Activated CD8-positive, alpha-beta T cell treated with anti-CD3 and anti-CD28 coated beads for 36 hours (primary cell): ENCODE results near the gene HOXD11. TPM values are rescaled to one million over a fixed set of nuclear protein-coding genes. Genes with fewer than 3 reads are reported as not detected.
A peak's percentile ranks its signal among the peaks of the same experiment; 100 is the strongest.

ENCODE experiments used
- ATAC-seq: fragments of 200-7000 bp; cut with Tn5 transposase; one replicate; pipeline ENCODE4 v1.10.0; 2021; ENCODE audit warnings: mild to moderate bottlenecking, moderate library complexity
- CTCF ChIA-PET: fragments of 350-600 bp; sonication (Branson Sonifier 250); formaldehyde crosslinking; loops from one replicate; lab custom pipeline; 2021; ENCODE audit warnings: antibody characterized with exemption; lab: Charles Lee
- POLR2A ChIA-PET: fragments of 350-600 bp; sonication (Branson Sonifier 250); formaldehyde crosslinking; loops from one replicate; lab custom pipeline; 2021; ENCODE audit warnings: antibody characterized with exemption; lab: Charles Lee
- DNase-seq: peaks from one replicate; pipeline ENCODE4 v3.0.0-alpha.2; 2020
- H3K27ac Mint-ChIP-seq: one replicate; pipeline ENCODE4 v1.8.0; 2021; ENCODE audit warnings: mild to moderate bottlenecking, mixed read lengths
- H3K27me3 Mint-ChIP-seq: one replicate; pipeline ENCODE4 v1.8.0; 2021; ENCODE audit warnings: mixed read lengths
- H3K36me3 Mint-ChIP-seq: one replicate; pipeline ENCODE4 v1.8.0; 2021; ENCODE audit warnings: low read depth, mixed read lengths
- H3K4me1 Mint-ChIP-seq: one replicate; pipeline ENCODE4 v1.8.0; 2021; ENCODE audit warnings: low read depth, mixed read lengths
- H3K4me3 Mint-ChIP-seq: one replicate; pipeline ENCODE4 v1.8.0; 2021; ENCODE audit warnings: mild to moderate bottlenecking, moderate library complexity, mixed read lengths
- H3K9me3 Mint-ChIP-seq: one replicate; pipeline ENCODE4 v1.8.0; 2021; ENCODE audit warnings: mixed read lengths
- intact Hi-C: fragments of 100-400 bp; cut with micrococcal nuclease; formaldehyde crosslinking; loops from one replicate; pipeline ENCODE4 v1.10.0; 2022
- total RNA-seq, 2 experiments: library from RNA; stranded (reverse); gene quantifications; one replicate each; pipeline ENCODE4 v1.2.3, GENCODE V29; 2021
- TF ChIP-seq, protein P1 (sequence below): fragments of 200-600 bp; IDR thresholded peaks from one replicate; pipeline ENCODE4 v1.8.0; 2022; ENCODE audit warnings: antibody characterized with exemption, mild to moderate bottlenecking

Gene HOXD11
- total RNA-seq, 2 experiments from 2014 or later: not detected

DNA sequence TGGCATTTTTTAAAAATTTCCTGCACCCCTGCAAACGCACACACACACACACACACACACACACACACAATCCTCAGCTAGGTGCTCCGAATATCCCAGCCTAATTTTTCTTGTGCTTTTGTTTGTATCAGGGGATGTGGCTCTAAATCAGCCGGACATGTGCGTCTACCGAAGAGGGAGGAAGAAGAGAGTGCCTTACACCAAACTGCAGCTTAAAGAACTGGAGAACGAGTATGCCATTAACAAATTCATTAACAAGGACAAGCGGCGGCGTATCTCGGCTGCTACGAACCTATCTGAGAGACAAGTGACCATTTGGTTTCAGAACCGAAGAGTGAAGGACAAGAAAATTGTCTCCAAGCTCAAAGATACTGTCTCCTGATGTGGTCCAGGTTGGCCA lies 12.7 kb upstream of the HOXD11 start:
- intact Hi-C loops: no loop called here
- H3K27me3 Mint-ChIP-seq: peaks cover 85% of the 10 kb centered on the region
- H3K36me3 Mint-ChIP-seq: peaks cover 3% of the 10 kb centered on the region
- TF ChIP-seq, protein P1, sequence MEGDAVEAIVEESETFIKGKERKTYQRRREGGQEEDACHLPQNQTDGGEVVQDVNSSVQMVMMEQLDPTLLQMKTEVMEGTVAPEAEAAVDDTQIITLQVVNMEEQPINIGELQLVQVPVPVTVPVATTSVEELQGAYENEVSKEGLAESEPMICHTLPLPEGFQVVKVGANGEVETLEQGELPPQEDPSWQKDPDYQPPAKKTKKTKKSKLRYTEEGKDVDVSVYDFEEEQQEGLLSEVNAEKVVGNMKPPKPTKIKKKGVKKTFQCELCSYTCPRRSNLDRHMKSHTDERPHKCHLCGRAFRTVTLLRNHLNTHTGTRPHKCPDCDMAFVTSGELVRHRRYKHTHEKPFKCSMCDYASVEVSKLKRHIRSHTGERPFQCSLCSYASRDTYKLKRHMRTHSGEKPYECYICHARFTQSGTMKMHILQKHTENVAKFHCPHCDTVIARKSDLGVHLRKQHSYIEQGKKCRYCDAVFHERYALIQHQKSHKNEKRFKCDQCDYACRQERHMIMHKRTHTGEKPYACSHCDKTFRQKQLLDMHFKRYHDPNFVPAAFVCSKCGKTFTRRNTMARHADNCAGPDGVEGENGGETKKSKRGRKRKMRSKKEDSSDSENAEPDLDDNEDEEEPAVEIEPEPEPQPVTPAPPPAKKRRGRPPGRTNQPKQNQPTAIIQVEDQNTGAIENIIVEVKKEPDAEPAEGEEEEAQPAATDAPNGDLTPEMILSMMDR: no peak
- H3K4me1 Mint-ChIP-seq: peaks cover 19% of the 10 kb centered on the region
- ChIA-PET CTCF (interaction anchor here (1.0 to 6.1 kb wide), 5 partner anchors 9 to 843 kb away, joined by 3 to 94 read pairs (median 8); no protein-coding TSS in a partner anchor), POLR2A (no interaction called here)
- ATAC-seq (no peak), DNase-seq (no peak)
- no peak overlapping the region for H3K27ac Mint-ChIP-seq
- no peaks in the 10 kb centered on the region for H3K9me3 Mint-ChIP-seq
- no peak overlapping the region for H3K4me3 Mint-ChIP-seq

DNA sequence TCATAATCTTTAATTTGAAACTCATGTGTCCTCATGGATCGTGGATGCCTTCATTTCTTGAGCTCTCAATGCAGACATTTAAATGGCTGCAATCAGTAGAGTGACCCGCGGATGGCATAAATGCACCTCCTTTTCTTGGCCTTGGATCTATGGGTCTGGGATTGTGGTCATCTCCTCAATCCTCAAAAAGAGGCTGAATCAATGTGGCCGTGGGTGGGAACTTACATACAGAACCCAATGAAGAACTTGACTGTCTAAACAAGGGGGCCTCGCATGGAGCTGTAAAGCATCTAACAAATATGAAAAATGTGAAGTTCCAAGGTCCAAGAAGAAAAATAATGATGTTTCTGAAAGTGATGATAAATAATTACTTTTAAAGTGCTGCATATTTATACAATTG lies 11.7 kb upstream of the HOXD11 start:
- no peak for DNase-seq
- Mint-ChIP-seq H3K27ac (no peak overlapping the region), H3K9me3 (no peaks in the 10 kb centered on the region), H3K36me3 (peaks cover 3% of the 10 kb centered on the region), H3K4me3 (no peak overlapping the region), H3K4me1 (peaks cover 19% of the 10 kb centered on the region), H3K27me3 (peaks cover 82% of the 10 kb centered on the region)
- no peak for ATAC-seq
- TF ChIP-seq, protein P1: no peak
- CTCF ChIA-PET: interaction anchor here (0.9 to 6.1 kb wide), 15 partner anchors 8 to 844 kb away, joined by 3 to 94 read pairs (median 4); partner anchors contain the start of gene HOXD4
- intact Hi-C loops: loop anchor here (5.0 kb wide), 1 partner anchor 728 kb away; no protein-coding TSS in a partner anchor
- POLR2A ChIA-PET: no interaction called here

DNA sequence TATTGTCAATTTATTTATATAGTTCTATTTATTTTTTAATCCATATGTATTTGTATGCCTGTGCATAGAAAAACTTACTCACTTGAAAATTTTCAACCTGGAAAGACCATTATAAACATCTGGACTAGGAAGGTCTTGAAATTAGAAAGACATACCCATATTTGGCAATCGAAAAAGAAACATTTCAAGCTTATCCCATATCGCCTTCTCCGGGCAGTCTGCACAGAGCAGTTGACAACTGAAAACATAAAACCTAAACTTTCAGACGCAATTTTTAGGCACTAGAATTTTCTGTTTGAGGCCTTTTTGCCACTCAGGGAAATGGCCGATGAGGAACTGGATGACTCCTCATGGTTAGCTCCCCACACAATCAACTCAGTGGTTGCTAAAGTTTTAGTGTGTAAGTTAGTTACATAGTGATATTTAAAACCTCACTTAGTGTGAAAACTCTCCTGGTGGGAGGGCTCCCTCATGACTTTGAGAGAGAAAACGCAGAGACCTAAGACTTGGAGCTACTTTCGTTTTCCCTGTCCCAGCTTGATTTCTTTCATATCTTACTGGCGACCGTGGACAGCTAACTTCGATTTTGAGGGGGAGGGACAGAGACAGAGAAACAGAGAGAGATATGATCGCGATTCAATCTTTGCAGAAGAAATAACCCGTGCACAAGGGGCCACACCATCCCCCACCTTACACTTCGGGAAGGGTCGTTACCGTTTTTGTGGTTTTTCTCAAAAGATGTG lies 10.7 kb upstream of the HOXD11 start:
- DNase-seq (no peak), ATAC-seq (no peak)
- Mint-ChIP-seq H3K27ac (no peak overlapping the region), H3K36me3 (peaks cover 3% of the 10 kb centered on the region), H3K9me3 (no peaks in the 10 kb centered on the region), H3K27me3 (peaks cover 82% of the 10 kb centered on the region), H3K4me3 (peak overlapping the region; percentile 35), H3K4me1 (peaks cover 19% of the 10 kb centered on the region)
- ChIA-PET CTCF (interaction anchor here (0.6 to 6.1 kb wide), 20 partner anchors 9 to 1755 kb away, joined by 3 to 94 read pairs (median 4); partner anchors contain the start of gene HOXD4), POLR2A (no interaction called here)
- intact Hi-C loops: loop anchor here (5.0 kb wide), 1 partner anchor 729 kb away; no protein-coding TSS in a partner anchor
- TF ChIP-seq, protein P1: no peak

DNA sequence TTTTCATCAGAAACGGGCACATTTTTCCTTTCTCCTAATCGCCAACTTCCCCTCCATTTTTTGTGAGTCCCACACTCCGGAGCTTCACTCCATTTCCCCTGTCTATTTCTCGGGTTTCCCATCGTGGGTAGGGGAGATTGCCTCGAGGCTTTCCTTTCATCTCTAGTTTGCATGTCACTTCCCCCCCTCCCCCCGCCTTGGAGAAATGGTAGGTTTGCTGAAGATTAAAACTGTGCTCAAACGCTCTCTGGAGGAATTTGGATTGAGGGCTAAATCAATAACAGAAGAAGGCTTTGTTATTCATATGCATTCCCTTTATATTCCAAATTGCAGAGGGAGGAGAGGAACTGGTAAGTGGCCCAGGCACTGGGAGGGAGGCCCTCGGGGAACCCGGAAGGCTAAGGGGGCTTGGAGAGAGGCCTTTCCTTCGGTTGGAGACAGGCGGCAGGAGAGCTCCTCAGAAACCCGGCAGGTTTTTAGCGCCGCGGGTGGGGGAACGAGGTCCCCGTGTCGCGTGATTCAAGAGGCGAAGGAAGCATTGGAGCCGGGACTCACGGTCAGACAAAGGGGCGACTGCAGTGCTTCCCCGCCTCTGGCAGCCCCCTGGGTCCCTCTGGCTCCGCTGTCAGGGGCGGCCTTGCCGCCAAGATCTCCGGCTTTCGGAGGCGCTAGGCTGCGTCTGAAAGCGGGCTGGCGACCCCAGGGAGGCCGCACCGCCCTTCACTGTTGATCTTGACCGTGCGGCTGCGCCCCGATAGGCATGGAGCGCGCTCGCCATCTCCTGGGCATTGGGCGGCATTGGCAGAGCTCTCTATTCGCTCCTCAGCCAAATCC lies 9.9 kb upstream of the HOXD11 start:
- no peaks in the 10 kb centered on the region for H3K36me3 Mint-ChIP-seq
- POLR2A ChIA-PET: no interaction called here
- ATAC-seq (peak; percentile 84), DNase-seq (peak; percentile 74)
- intact Hi-C loops: loop anchor here (1.0 to 5.0 kb wide), 2 partner anchors 407 to 730 kb away; no protein-coding TSS in a partner anchor
- TF ChIP-seq, protein P1: peak; percentile 85
- CTCF ChIA-PET: interaction anchor here (0.6 to 6.1 kb wide), 34 partner anchors 9 to 1756 kb away, joined by 3 to 94 read pairs (median 4); no protein-coding TSS in a partner anchor
- no peak overlapping the region for H3K27ac Mint-ChIP-seq
- H3K4me1 Mint-ChIP-seq: peaks cover 14% of the 10 kb centered on the region
- H3K4me3 Mint-ChIP-seq: peak overlapping the region; percentile 35
- no peaks in the 10 kb centered on the region for H3K9me3 Mint-ChIP-seq
- H3K27me3 Mint-ChIP-seq: peaks cover 82% of the 10 kb centered on the region
